HG03039 (cell line): Measurements from ENCODE around the gene PLK5.
"Not testable (repeated sequence)": the region's sequence is repeated elsewhere in the genome, so short reads cannot be mapped to it uniquely, and the experiment has no call there.

ENCODE experiments used
- ATAC-seq: cut with Tn5 transposase; IDR thresholded peaks from one replicate; pipeline ENCODE4 v1.9.1; 2021; ENCODE audit warnings: mild to moderate bottlenecking, moderate library complexity; ENCODE audit not compliant: unreplicated experiment

The PLK5 gene

GRCh38 chr19:1507763-1508506, 15.9 kb upstream of the PLK5 start:
- no peak for ATAC-seq

- no peak for ATAC-seq
These were observed 15.4 kb upstream of the PLK5 start for GRCh38 chr19:1508507-1508856.

DNA sequence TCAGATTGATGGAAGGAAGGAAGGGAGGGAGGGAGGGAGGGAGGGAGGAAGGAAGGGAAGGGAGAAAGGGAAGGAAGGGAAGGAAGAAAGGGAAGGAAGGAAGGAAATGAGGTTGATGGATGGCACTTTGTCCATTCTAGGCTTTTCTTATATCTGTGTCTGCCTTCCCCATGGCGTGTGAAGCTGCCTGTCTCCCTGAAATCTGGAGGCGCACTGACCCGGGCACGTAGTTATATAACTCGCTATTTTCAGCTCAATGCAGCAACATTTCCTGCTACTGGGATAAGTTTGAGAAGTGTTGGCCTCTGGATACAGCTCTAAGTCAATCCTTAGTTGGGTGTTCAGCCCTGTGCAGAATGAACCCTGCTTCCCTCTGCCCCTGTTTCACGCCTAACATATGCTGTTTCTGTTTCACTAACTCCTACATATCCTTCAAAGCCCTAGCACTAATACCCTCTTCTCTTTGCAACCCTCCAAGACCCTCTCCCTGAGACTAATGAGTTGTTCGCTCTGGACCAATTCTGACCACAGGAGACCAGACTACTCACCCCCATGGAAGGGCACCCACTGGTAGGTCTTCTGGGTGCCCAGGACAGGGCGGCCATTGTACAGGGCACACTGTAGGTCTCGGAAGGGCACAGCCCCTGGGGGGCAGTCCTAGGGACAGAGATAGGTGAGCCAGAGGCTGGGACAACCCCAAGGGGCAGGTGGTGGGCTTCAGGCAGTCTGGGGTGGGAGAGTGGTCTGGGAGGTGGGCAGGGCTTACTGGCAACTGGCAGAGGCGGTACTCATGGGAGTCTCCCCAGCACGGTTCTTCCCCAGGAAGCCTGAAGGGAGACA, 14.1 kb upstream of the PLK5 start:
- ATAC-seq, result no peak

DNA sequence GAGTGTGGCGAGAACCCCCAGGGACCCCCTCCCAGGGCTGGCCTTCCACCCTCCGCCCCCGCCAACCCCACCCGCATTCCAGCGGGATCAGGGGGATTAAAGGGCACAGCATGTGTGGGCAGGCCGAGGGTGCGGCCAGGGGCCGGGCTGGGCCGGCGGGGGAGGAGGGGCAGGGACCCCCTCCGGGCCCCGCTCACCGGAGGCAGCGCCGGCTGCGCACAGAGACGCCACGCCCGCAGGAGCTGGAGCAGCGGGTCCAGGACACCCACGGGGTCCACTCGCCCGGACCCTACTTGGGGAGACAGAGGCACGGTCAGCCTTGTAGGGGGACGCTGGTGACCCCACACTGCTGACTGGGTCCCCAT, 13.5 kb upstream of the PLK5 start:
- ATAC-seq, result no peak

GRCh38 chr19:1510807-1511206, 13.1 kb upstream of the PLK5 start:
- no peak for ATAC-seq

DNA sequence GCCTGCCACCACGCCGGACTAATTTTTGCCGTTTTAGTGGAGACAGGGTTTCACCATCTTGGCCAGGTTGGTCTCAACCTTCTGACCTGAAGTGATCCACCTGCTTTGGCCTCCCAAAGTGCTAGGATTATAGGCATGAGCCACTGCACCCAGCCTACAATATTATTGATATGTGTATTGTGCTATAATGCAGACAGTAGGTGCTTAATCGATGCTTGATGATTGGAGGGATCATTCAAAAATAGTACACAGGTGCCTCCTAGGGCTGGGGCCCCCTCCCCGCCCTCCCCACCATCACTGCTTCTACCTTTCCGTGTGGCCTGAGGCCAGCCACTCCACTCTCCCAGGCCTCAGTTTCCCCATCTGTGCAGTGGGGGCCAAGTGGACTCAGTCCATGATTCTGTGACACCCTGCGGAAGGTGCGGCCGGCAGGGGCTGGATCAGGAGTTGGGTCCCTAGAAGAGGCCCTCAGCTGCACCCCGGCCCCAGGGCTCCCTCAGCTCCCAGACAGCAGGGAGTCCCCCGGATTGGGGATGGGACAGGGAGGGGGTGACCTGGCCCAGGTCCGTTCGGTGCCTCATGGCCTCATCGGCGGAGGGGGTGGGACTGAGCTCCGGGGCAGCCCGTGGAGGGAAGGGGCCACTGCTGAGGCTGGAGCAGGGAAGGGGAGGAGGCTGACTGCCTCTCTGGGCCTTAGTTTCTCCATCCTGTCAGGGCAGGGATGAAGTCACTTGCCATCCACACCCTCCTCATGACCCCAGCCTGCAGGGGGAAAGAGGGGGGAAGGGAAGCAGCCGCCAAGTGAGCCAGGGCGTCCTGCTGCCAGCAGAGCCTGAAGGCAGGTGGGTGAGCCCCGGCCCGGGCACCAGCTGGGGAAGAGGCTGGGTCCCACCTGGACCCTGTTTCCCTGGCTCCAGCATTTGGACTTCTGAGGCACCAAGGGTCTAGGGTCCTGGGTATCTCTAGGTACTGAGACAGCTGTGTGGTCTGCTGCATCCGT, 12.3 kb upstream of the PLK5 start:
- ATAC-seq, result no peak

DNA sequence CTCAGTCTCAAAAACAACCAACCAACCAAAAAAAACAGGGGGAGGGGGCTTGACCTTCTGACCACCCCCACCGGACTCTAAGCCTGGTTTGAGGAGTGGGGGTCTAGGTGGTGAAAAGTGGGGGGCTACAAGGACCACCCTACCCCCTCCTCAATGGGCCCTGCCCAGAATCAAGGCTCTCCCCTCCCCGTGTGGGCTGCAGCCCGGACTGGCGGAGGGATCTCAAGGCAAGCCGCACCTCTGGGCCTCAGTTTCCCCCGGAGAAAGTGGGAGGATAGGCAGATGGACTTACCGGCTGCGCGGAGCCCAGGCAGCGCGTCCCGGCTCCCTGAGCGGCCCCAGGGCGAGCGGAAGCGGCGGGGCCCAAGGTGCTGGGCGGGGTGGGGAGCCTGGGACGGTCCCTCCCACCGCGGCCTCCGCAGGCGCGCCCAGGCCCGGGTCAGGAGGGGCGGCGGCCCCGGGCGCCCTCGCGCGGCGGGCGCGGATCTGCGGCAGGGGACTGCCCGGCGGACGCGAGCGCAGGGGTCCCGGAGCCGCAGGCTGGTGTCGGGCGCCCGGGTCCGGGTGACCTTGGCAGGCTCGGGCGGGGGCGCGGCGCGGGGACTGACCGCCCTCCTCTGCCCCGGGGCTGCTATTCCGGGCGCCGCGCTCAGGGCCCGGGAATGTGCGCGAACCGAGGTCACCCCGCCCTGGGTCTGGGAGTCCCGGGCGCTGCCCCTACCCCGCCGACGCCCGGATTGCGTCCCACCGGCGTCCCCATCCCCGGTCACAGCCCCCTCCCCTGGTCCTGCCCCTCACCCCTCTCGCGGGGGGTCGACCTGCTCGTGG, 11.0 kb upstream of the PLK5 start, which contains the start of gene ADAMTSL5:
ADAMTSL5 (minus strand) TSS at position 349 of the 828 bp plus-strand sequence. CDS start 2,076 bp downstream, outside the sequence.
- no peak for ATAC-seq

GRCh38 chr19:1513499-1514294, 10.2 kb upstream of the PLK5 start:
- ATAC-seq, result no peak

DNA sequence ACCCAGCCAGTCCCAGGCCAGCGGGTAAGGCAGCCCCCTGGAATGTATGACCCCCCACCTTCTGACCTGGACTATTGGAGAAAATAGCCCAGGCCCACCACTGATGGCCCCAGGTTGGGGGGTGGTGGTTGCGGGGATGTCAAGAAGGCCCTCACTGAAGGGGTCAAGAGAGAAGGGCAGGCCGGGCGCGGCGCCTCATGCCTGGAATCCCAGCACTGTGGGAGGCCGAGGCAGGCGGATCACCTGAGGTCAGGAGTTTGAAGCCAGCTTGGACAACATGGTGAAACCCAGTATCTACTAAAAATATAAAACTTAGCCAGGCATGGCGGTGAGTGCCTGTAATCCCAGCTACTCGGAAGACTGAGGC, 9.6 kb upstream of the PLK5 start:
- no peak for ATAC-seq

DNA sequence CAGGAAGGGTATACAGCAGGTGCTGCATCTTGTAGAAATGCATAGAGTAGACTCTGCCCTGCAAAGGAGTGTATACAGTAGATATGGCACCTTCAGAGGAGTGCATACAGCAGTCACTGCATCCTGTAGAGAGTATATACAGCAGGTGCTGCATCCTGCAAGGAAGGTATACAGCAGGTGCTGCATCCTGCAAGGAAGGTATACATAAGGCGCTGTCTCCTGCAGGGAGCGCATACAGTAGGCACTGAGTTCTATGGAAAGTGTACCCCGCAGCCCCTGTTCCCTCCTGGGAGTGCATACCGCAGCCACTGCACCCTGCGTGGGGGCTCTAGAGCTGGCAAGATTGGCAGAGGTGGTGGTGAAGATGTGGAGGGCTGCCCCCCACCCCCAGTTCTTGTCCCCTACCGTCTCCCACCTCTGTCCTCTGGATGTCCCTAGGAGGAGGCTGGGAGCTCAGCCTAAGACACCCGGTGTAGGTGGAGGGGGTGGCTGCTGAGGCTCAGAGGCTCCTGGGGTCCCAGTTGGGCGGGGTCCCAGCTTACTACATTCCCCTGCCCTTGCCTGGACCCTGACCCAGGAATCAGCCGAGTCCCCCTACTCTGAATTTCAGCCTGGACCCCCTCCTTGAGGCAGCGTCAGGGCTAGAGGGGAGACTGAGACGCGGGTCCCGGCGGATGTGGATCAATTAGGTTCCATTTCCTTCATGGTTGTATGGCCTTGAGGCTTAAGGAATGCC, 8.7 kb upstream of the PLK5 start:
- no peak for ATAC-seq

GRCh38 chr19:1516395-1516753, 7.5 kb upstream of the PLK5 start:
- no peak for ATAC-seq

DNA sequence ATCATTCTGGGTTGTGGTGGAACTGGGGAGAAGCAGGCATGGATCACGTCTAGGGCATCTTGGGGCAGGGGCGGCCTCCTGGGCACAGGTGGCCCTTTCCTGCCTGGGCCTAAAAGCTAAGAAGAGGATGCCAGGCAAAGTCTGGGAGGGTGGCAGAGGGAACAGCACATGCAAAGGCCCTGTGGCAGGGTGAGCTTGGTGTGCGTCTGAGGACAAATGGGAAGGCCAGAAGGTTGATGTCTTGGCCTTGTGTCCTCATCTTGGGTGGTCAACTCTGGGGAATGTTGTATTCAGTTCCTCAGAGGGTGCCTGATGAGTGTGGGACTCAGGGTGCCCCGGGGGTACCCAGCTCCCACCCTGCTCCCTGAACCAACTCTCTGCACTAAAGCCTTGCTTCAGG, 5.4 kb upstream of the PLK5 start:
- no peak for ATAC-seq

- ATAC-seq, result not testable (repeated sequence)
These were observed 4.1 kb upstream of the PLK5 start for GRCh38 chr19:1519802-1520201.

GRCh38 chr19:1520203-1520780, 3.6 kb upstream of the PLK5 start:
- ATAC-seq, result no peak

DNA sequence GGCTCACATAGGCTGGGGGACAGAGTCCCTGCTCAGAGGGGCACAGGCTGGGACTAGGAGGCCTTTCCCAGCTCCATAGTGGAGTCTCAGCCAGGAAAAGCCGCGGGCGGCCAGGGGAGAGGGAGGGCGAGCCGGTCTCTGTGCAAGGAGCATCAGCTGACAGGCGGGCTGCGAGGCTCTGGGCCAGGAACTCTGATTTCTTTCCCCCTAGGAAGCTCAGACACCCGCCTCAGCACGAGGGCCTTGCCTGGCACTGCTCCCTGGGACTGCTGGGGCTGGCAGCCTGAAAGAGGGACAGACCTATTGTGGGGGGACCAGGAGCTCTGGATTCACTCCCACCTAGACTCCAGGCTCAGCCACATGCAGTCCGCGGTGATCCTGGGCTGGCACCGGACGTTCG, 2.2 kb upstream of the PLK5 start:
- no peak for ATAC-seq

DNA sequence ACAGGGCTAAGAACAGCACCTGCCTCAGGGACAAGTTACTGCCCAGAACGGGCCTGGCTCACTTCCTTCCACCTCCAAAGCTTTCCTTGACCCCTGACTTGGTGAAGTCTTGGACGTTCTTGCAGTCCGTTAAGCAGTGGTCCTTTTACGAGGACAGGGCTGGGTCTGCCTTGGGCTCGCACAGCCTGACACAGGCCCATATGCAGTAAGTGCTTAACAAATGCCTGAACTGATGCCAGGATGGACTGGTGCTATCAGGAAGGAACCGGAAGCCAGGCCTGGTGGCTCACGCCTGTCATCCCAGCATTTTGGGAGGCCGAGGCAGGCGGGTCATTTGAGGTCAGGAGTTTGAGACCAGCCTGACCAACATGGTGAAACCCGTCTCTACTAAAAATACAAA, 1.8 kb upstream of the PLK5 start:
- ATAC-seq, result no peak

DNA sequence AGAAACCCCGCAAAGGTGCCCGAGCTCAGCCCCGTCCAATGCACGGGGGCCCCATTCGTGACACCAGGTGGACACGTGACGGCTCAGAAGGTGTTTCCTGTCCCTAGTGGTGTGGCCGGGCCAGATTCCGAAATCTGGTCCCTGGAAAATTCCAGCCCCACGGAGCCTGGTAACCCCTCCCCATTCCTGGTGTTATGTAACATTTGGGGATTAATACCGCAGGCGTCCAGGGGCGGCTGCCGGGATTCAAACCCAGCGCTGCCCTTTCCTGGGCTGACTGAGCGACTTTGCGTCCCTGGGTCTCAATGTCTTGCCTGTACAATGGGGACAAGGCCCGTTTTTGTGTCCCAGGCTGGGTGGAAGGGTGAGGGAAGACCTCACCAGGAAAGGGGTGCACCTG, 1.0 kb upstream of the PLK5 start:
- no peak for ATAC-seq

- ATAC-seq, result no peak
These were observed 552 bp downstream of the PLK5 start for GRCh38 chr19:1524287-1524971.
